ENCODE data around the gene CMBL. TPM values are rescaled to one million over a fixed set of nuclear protein-coding genes. Genes with fewer than 3 reads are reported as not detected.

Gene CMBL
- total RNA-seq, 1 experiment from 2014 or later, result 12.9 TPM

GRCh38 chr5:10319202-10319851, 11.6 kb upstream of the CMBL start:
- no TSS peak for BruUV-seq (replicated peaks)
- no peaks in the 10 kb centered on the region for H3K4me1 Mint-ChIP-seq (ENCODE audit: low read depth, unreplicated experiment)
- no peak overlapping the region for H3K27ac Mint-ChIP-seq (ENCODE audit: unreplicated experiment)
- no peaks in the 10 kb centered on the region for H3K36me3 Mint-ChIP-seq (ENCODE audit: insufficient read depth, unreplicated experiment)
- no peak for DNase-seq
- H3K27me3 Mint-ChIP-seq (ENCODE audit: unreplicated experiment), result no peaks in the 10 kb centered on the region
- H3K4me3 Mint-ChIP-seq (ENCODE audit: low read depth, unreplicated experiment), result no peak overlapping the region
- intact Hi-C loops (cut with micrococcal nuclease; ENCODE audit: unreplicated experiment), result no loop called here
- H3K9me3 Mint-ChIP-seq (ENCODE audit: low read depth, unreplicated experiment), result no peaks in the 10 kb centered on the region
- CTCF ChIA-PET, result no interaction called here
- TF ChIP-seq CTCF (IDR thresholded peaks at IDR 0.05; ENCODE audit: unreplicated experiment), result no peak

GRCh38 chr5:10317825-10318682, 10.4 kb upstream of the CMBL start:
- CTCF ChIA-PET, result no interaction called here
- H3K9me3 Mint-ChIP-seq (ENCODE audit: low read depth, unreplicated experiment), result no peaks in the 10 kb centered on the region
- TF ChIP-seq CTCF (IDR thresholded peaks at IDR 0.05; ENCODE audit: unreplicated experiment), result no peak
- no peaks in the 10 kb centered on the region for H3K27me3 Mint-ChIP-seq (ENCODE audit: unreplicated experiment)
- intact Hi-C loops (cut with micrococcal nuclease; ENCODE audit: unreplicated experiment), result no loop called here
- no peaks in the 10 kb centered on the region for H3K36me3 Mint-ChIP-seq (ENCODE audit: insufficient read depth, unreplicated experiment)
- no peak overlapping the region for H3K27ac Mint-ChIP-seq (ENCODE audit: unreplicated experiment)
- no TSS peak for BruUV-seq (replicated peaks)
- H3K4me3 Mint-ChIP-seq (ENCODE audit: low read depth, unreplicated experiment), result no peak overlapping the region
- H3K4me1 Mint-ChIP-seq (ENCODE audit: low read depth, unreplicated experiment), result no peaks in the 10 kb centered on the region
- DNase-seq, result no peak

- H3K27me3 Mint-ChIP-seq (ENCODE audit: unreplicated experiment), result no peaks in the 10 kb centered on the region
- no peak overlapping the region for H3K27ac Mint-ChIP-seq (ENCODE audit: unreplicated experiment)
- no peak for DNase-seq
- BruUV-seq (replicated peaks), result no TSS peak
- H3K9me3 Mint-ChIP-seq (ENCODE audit: low read depth, unreplicated experiment), result no peaks in the 10 kb centered on the region
- peaks cover 2% of the 10 kb centered on the region for H3K4me1 Mint-ChIP-seq (ENCODE audit: low read depth, unreplicated experiment)
- CTCF ChIA-PET, result no interaction called here
- H3K4me3 Mint-ChIP-seq (ENCODE audit: low read depth, unreplicated experiment), result no peak overlapping the region
- no peaks in the 10 kb centered on the region for H3K36me3 Mint-ChIP-seq (ENCODE audit: insufficient read depth, unreplicated experiment)
- intact Hi-C loops (cut with micrococcal nuclease; ENCODE audit: unreplicated experiment), result no loop called here
- no peak for TF ChIP-seq CTCF (IDR thresholded peaks at IDR 0.05; ENCODE audit: unreplicated experiment)
Observed at GRCh38 chr5:10315824-10316509, 8.3 kb upstream of the CMBL start.

GRCh38 chr5:10315201-10315600, 7.5 kb upstream of the CMBL start:
- CTCF ChIA-PET, result no interaction called here
- H3K4me3 Mint-ChIP-seq (ENCODE audit: low read depth, unreplicated experiment), result no peak overlapping the region
- no peaks in the 10 kb centered on the region for H3K27me3 Mint-ChIP-seq (ENCODE audit: unreplicated experiment)
- H3K36me3 Mint-ChIP-seq (ENCODE audit: insufficient read depth, unreplicated experiment), result no peaks in the 10 kb centered on the region
- H3K9me3 Mint-ChIP-seq (ENCODE audit: low read depth, unreplicated experiment), result no peaks in the 10 kb centered on the region
- no peak for DNase-seq
- intact Hi-C loops (cut with micrococcal nuclease; ENCODE audit: unreplicated experiment), result no loop called here
- no TSS peak for BruUV-seq (replicated peaks)
- peaks cover 6% of the 10 kb centered on the region for H3K4me1 Mint-ChIP-seq (ENCODE audit: low read depth, unreplicated experiment)
- no peak for TF ChIP-seq CTCF (IDR thresholded peaks at IDR 0.05; ENCODE audit: unreplicated experiment)
- H3K27ac Mint-ChIP-seq (ENCODE audit: unreplicated experiment), result no peak overlapping the region
